Suppressor macrophage treated with lipopolysaccharide for 1 hour (primary cell): ENCODE data around the gene CCNY.
"Not testable (repeated sequence)": the region's sequence is repeated elsewhere in the genome, so short reads cannot be mapped to it uniquely, and the experiment has no call there.

ENCODE experiments used
- DNase-seq, 3 donors: peaks; one replicate each; pipeline ENCODE4 v3.0.0-alpha.2; 2020 to 2022

Gene CCNY

GRCh38 chr10:35387768-35388167 is 51.5 kb downstream of the CCNY start:
- DNase-seq: no peak

GRCh38 chr10:35388197-35388596 is 51.9 kb downstream of the CCNY start:
- DNase-seq: no peak

- DNase-seq: no peak
Observed at GRCh38 chr10:35388682-35389081, 52.4 kb downstream of the CCNY start.

GRCh38 chr10:35390161-35390840 is 54.0 kb downstream of the CCNY start:
- no peak for DNase-seq

- no peak for DNase-seq
Observed at GRCh38 chr10:35390843-35391152, 54.5 kb downstream of the CCNY start.

GRCh38 chr10:35391153-35391953 is 55.0 kb downstream of the CCNY start:
- no peak for DNase-seq

GRCh38 chr10:35391954-35392262 is 55.6 kb downstream of the CCNY start:
- no peak for DNase-seq

- DNase-seq: no peak
Observed at GRCh38 chr10:35392482-35393228, 56.3 kb downstream of the CCNY start.

GRCh38 chr10:35394411-35394851 is 58.1 kb downstream of the CCNY start:
- DNase-seq: no peak

- DNase-seq: no peak
Observed at GRCh38 chr10:35394934-35395333, 58.6 kb downstream of the CCNY start.

GRCh38 chr10:35396560-35397434 is 60.5 kb downstream of the CCNY start:
- no peak for DNase-seq

GRCh38 chr10:35397953-35398352 is 61.6 kb downstream of the CCNY start:
- DNase-seq: no peak

GRCh38 chr10:35398355-35398754 is 62.0 kb downstream of the CCNY start:
- no peak for DNase-seq

- DNase-seq: no peak
Observed at GRCh38 chr10:35398908-35399307, 62.6 kb downstream of the CCNY start.

GRCh38 chr10:35399414-35400009 is 63.2 kb downstream of the CCNY start:
- no peak for DNase-seq

- DNase-seq: no peak
Observed at GRCh38 chr10:35400595-35401268, 64.4 kb downstream of the CCNY start.

- not testable (repeated sequence) for DNase-seq
Observed at GRCh38 chr10:35403491-35403890, 67.2 kb downstream of the CCNY start.

GRCh38 chr10:35404077-35404476 is 67.8 kb downstream of the CCNY start:
- DNase-seq: not testable (repeated sequence)

GRCh38 chr10:35406003-35406630 is 69.8 kb downstream of the CCNY start:
- not testable (repeated sequence) for DNase-seq

- not testable (repeated sequence) for DNase-seq
Observed at GRCh38 chr10:35407696-35408095, 71.4 kb downstream of the CCNY start.

- DNase-seq: peak; percentile 75 to 83 (median 79)
Observed at GRCh38 chr10:35409094-35409582, 72.8 kb downstream of the CCNY start.
